LNCaP clone FGC (cell line): ENCODE measurements around the gene KRTAP3-2.

Experiments used
- DNase-seq: peaks from one replicate; pipeline ENCODE4 v3.0.0-alpha.2; 2011; ENCODE audit warnings: low read depth
- H3K4me3 ChIP-seq: 2 replicates; pipeline ENCODE4 v1.5.1; 2011; ENCODE audit warnings: mild to moderate bottlenecking, low read depth, low read length, control low read depth
- CTCF ChIP-seq: IDR thresholded peaks from 2 replicates; pipeline ENCODE4 v1.5.1; 2012; ENCODE audit warnings: mild to moderate bottlenecking; ENCODE audit not compliant: control insufficient read depth, insufficient read depth; ENCODE audit errors: extremely low read depth

KRTAP3-2 gene

GRCh38 chr17:41016578-41017215, 17.0 kb upstream of the KRTAP3-2 start:
- H3K4me3 ChIP-seq, result no peak overlapping the region
- DNase-seq, result no peak
- no peak for TF ChIP-seq CTCF

GRCh38 chr17:41015454-41015853, 15.7 kb upstream of the KRTAP3-2 start:
- H3K4me3 ChIP-seq, result no peak overlapping the region
- no peak for TF ChIP-seq CTCF
- no peak for DNase-seq

- no peak for DNase-seq
- H3K4me3 ChIP-seq, result no peak overlapping the region
- no peak for TF ChIP-seq CTCF
These were observed 13.9 kb upstream of the KRTAP3-2 start for GRCh38 chr17:41013606-41014005.

GRCh38 chr17:41013181-41013580, 13.5 kb upstream of the KRTAP3-2 start:
- H3K4me3 ChIP-seq, result no peak overlapping the region
- DNase-seq, result no peak
- no peak for TF ChIP-seq CTCF

GRCh38 chr17:41012326-41013120, 12.8 kb upstream of the KRTAP3-2 start:
- no peak for TF ChIP-seq CTCF
- H3K4me3 ChIP-seq, result no peak overlapping the region
- DNase-seq, result no peak

- TF ChIP-seq CTCF, result no peak
- no peak for DNase-seq
- H3K4me3 ChIP-seq, result no peak overlapping the region
These were observed 10.7 kb upstream of the KRTAP3-2 start for GRCh38 chr17:41010441-41010840.
